Fibroblast of mammary gland (primary cell): Measurements from ENCODE around the gene GPX4.
"Not testable (repeated sequence)": the region's sequence is repeated elsewhere in the genome, so short reads cannot be mapped to it uniquely, and the experiment has no call there.

ENCODE experiments used
- DNase-seq: peaks from one replicate; pipeline ENCODE4 v3.0.0-alpha.2; 2010; ENCODE audit warnings: low read depth
- H3K4me3 ChIP-seq: 2 replicates; pipeline ENCODE4 v1.5.1; 2011; ENCODE audit warnings: low read depth, mild to moderate bottlenecking, low read length, moderate library complexity; ENCODE audit not compliant: control insufficient read depth
- TF ChIP-seq, protein P1 (sequence below): conservative IDR thresholded peaks from 2 replicates; pipeline ENCODE4 v1.5.1; 2011; ENCODE audit warnings: low read depth, low read length, inconsistent platforms; ENCODE audit not compliant: control insufficient read depth, insufficient read depth

GPX4 gene

GRCh38 chr19:1126984-1127760 is 23.4 kb downstream of the GPX4 start:
- no peak for DNase-seq
- H3K4me3 ChIP-seq, result no peak overlapping the region
- TF ChIP-seq, protein P1, sequence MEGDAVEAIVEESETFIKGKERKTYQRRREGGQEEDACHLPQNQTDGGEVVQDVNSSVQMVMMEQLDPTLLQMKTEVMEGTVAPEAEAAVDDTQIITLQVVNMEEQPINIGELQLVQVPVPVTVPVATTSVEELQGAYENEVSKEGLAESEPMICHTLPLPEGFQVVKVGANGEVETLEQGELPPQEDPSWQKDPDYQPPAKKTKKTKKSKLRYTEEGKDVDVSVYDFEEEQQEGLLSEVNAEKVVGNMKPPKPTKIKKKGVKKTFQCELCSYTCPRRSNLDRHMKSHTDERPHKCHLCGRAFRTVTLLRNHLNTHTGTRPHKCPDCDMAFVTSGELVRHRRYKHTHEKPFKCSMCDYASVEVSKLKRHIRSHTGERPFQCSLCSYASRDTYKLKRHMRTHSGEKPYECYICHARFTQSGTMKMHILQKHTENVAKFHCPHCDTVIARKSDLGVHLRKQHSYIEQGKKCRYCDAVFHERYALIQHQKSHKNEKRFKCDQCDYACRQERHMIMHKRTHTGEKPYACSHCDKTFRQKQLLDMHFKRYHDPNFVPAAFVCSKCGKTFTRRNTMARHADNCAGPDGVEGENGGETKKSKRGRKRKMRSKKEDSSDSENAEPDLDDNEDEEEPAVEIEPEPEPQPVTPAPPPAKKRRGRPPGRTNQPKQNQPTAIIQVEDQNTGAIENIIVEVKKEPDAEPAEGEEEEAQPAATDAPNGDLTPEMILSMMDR, result no peak

- TF ChIP-seq, protein P1, result no peak
- no peak overlapping the region for H3K4me3 ChIP-seq
- no peak for DNase-seq
Measured at GRCh38 chr19:1128106-1128505, 24.3 kb downstream of the GPX4 start.

DNA sequence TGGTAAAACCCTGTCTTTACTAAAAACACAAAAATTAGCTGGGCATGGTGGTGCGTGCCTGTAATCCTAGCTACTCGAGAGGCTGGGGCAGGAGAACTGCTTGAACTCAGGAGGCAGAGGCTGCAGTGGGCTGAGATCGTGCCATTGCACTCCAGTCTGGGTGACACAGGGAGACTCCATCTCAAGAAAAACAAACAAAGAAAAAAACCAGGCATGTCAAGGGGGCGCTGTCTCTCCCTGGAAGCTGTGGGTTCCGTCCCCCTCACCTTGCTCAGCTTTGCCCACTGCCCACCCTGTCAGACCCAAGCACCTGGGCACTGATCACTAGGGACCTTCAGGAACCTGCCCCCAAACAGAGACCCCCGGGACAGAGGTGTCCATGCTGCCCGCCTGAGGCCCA is 25.3 kb downstream of the GPX4 start:
- not testable (repeated sequence) for DNase-seq

DNA sequence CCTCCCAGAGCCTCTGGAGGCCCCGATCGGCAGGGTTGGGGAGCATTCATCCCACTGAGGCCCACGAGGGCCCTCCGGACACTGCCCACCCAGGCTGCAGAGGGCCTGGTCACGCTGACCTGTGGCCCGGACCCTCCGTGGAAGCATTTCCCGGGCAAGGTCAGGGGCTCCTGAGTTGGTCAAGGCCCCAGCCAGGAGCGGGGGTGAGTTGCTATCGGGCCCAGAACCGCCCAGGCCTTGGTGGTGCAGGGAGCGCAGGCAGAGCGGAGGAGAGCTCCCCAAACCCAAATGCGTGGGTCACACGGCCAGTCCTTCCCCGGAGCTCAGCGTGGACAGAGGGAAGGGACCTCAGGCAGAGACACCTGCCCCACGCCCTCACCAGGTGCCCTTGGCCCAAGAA is 25.7 kb downstream of the GPX4 start:
- DNase-seq, result no peak
- no peak overlapping the region for H3K4me3 ChIP-seq
- TF ChIP-seq, protein P1, result no peak

More for the DNA sequence above, 25.3 kb downstream of the GPX4 start:
- H3K4me3 ChIP-seq, result not testable (repeated sequence)

DNA sequence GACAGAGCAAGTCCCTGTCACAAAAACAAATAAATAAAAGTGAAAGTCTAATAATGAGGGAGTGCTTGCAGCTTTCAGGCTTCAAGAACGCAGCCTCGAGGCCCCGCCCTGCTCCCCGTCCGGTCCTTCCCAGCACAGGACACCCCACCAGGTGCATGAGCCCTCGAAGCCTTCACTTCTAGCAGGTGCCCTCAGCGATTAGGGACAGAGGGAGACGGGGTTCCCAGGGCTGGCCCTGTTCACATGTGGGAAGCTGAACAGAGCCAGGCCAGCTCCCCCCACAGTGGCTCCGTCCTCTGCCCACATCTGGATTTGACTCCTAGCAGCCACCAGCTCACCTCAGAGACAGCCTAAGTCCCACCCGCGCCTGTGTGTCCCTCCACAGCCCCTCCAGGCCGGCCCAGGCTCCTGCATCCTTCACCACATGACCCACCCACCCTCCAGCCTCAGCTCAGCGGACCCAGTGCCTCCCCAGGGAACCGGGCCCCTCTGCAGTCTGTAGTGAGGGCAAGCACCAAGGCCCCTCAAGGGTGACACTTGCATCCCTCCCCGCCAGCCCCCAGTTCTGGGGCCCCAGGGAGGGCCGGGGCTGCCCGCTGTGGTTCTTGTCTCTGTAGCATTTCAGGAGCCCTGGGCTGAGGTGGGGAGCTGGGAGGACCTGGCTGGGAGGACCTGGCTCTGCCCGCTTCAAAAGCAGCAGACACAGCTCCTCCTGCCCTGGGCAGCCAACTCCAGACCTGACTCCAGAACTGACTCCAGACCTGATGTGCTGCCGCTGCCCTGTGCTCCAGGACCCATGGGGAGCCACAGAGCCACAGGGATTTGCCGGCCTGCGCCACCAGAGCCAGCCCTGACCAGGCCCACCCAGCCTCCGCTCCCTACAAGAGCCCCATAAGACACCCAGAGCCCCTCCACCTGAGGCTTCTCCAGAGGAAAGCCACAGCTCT is 27.2 kb downstream of the GPX4 start:
- no peak for DNase-seq
- TF ChIP-seq, protein P1, result no peak
- peak overlapping the region; percentile 57 for H3K4me3 ChIP-seq

DNA sequence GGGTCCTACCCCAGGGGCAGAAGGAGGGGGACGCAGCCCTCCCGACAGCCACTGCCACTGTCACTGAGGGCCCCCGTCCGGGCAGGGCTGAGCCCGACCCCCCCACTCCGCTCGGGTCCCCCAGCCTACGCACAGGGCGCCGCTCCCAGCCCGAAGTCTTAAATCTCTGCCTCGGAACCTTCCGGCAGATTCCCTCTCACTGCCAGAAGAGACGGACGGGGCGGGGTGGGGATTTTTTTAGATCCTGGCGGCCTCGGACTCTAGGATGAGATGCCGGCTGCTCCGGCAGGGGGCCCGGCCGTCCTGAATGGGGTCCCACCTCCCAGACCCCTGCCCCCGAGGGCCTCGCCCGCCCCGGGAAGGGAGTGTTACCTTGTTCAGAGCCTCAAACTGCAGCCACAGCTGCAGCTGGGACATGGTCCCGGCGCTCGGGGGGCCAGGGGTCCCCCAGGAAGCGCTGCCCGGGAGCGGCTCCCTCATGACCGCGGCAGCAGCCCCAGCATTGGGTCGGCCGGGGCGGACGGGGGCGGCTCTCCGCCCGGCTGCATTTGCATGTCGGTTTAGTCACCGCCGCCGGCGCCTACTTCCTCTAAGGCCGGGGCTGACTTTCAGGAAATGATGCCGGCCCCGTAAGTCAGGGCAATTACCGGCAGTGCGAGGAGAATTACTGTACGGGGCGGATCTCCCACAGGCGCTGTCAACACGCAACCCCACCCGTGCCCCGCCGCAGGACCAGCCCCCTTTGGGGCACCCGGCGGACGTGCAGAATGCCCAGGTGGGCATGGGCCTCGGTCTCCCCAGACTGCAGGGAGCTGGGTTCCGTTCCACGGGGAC is 28.1 kb downstream of the GPX4 start:
- TF ChIP-seq, protein P1, result no peak
- DNase-seq, result peak; percentile 87
- peak overlapping the region; percentile 57 for H3K4me3 ChIP-seq
